Prostate gland (tissue), 2 donors: ENCODE measurements around the gene APOL3. TPM values are rescaled to one million over a fixed set of nuclear protein-coding genes. Genes with fewer than 3 reads are reported as not detected.
A peak's percentile ranks its signal among the peaks of the same experiment; 100 is the strongest.
"Not testable (repeated sequence)": the region's sequence is repeated elsewhere in the genome, so short reads cannot be mapped to it uniquely, and the experiment has no call there.

Source experiments
- DNase-seq: peaks from one replicate; pipeline ENCODE4 v3.0.0-alpha.2; 2019; ENCODE audit warnings: low spot score
- H3K27ac ChIP-seq, 2 donors: fragments of 200-600 bp; sonication (generic); 2 replicates each; pipeline ENCODE4 v1.5.1; 2017 to 2019
- H3K27me3 ChIP-seq: fragments of 200-600 bp; sonication (generic); replicated peaks from 2 replicates; pipeline ENCODE4 v1.5.1; 2019; ENCODE audit not compliant: insufficient read depth
- H3K36me3 ChIP-seq, 2 donors: fragments of 200-600 bp; sonication (generic); 1 replicate in 1 of 2; 2 replicates in 1 of 2; pipeline versions ENCODE4 v1.5.1 to v1.8.1; 2017 to 2019
- H3K4me1 ChIP-seq: fragments of 200-600 bp; sonication (generic); replicated peaks from 2 replicates; pipeline ENCODE4 v1.5.1; 2019
- H3K4me3 ChIP-seq, 2 donors: fragments of 200-600 bp; sonication (generic); 2 replicates each; pipeline ENCODE4 v1.5.1; 2017 to 2019
- H3K9me3 ChIP-seq: fragments of 200-600 bp; sonication (generic); 2 replicates; pipeline ENCODE4 v1.5.1; 2017
- POLR2A ChIP-seq: fragments of 450-650 bp; IDR thresholded peaks from one replicate; pipeline ENCODE4 v1.6.1; 2016; ENCODE audit warnings: antibody characterized with exemption, mild to moderate bottlenecking
- POLR2AphosphoS5 ChIP-seq: sonication (generic); formaldehyde crosslinking; IDR thresholded peaks from one replicate; pipeline ENCODE4 v1.6.1; 2017; ENCODE audit warnings: antibody characterized with exemption
- WGBS: methylation state at CpG from one replicate; pipeline ENCODE4 v1.1.5; 2018; 5-methylcytosine and 5-hydroxymethylcytosine counted together
- intact Hi-C: fragments of 100-400 bp; cut with DNase I; formaldehyde crosslinking; loops from one replicate; pipeline ENCODE4 v1.14.2; 2022
- total RNA-seq, 2 donors: library from RNA; depleted of rRNA; stranded (reverse); fragments of >200 nt; gene quantifications; one replicate each; pipeline ENCODE4 v1.1.0, GENCODE V29; 2016
- TF ChIP-seq, protein P1 (sequence below), 4 experiments: fragments of 200-600 bp in 2 of 4; fragments of 450-650 bp in 2 of 4; sonication (generic) in 2 of 4; IDR thresholded peaks; 1 replicate in 3 of 4; 2 replicates in 1 of 4; pipeline ENCODE4 v1.5.1; 2016 to 2019; ENCODE audit warnings: antibody characterized with exemption in 4 of 4, mild to moderate bottlenecking in 2 of 4, moderate library complexity in 2 of 4

Gene APOL3
- total RNA-seq, 2 donors from 2014 or later = 18.8 to 32.2 TPM

DNA sequence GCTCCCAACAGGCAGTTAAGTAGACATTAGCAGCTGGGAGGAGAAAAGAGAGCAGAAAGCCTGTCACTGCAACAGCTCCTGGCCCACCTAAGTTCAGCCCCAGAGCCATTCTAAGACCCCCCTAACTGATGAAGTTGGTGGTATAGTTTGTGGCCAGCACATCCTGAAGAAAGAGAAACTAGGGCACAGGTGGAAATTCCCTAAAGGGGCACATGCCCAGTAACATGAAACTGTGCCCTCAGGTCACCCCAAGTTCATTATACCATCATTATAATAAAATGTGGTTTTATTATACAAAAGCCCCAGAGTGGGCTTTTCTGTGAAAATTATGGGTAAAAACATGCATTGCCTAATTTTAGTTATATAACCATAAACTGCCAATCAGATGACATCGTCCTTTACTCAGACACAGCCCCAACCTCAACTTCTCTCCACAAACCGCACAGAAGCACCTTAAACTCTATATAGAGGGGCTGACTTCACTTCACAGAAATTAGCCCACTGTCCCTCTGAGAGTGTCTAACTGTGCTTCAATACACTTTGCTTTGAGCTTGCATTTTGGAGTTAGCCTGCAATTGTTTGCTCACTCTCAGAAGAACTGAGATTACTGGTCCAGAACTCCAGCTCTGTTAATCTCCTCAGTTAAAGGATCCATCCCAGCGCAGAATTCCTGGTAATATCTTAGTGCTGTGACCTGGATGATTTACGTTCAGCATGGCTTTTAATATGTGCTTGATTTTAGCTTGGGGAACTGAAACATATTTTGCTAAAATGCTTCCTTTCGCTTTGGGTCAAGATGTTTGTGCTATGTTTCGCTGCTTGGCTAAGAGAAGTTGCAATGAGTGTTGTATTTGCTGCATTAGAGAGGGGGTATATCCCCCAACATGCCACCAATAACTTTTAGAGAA lies 1.8 kb upstream of the APOL3 start:
- Histone ChIP-seq H3K4me3 (no peak overlapping the region), H3K9me3 (no peaks in the 10 kb centered on the region), H3K27me3 (no peaks in the 10 kb centered on the region), H3K4me1 (peaks cover 3% of the 10 kb centered on the region), H3K36me3 (no peaks in the 10 kb centered on the region), H3K27ac (no peak overlapping the region)
- intact Hi-C loops = no loop called here
- WGBS = 81% methylated on average over 6 of the region's 6 CpGs
- TF ChIP-seq POLR2AphosphoS5 = no peak
- TF ChIP-seq, protein P1, sequence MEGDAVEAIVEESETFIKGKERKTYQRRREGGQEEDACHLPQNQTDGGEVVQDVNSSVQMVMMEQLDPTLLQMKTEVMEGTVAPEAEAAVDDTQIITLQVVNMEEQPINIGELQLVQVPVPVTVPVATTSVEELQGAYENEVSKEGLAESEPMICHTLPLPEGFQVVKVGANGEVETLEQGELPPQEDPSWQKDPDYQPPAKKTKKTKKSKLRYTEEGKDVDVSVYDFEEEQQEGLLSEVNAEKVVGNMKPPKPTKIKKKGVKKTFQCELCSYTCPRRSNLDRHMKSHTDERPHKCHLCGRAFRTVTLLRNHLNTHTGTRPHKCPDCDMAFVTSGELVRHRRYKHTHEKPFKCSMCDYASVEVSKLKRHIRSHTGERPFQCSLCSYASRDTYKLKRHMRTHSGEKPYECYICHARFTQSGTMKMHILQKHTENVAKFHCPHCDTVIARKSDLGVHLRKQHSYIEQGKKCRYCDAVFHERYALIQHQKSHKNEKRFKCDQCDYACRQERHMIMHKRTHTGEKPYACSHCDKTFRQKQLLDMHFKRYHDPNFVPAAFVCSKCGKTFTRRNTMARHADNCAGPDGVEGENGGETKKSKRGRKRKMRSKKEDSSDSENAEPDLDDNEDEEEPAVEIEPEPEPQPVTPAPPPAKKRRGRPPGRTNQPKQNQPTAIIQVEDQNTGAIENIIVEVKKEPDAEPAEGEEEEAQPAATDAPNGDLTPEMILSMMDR (IDR thresholded peaks at IDR 0.05) = no peak
- TF ChIP-seq POLR2A = no peak
- no peak for DNase-seq

DNA sequence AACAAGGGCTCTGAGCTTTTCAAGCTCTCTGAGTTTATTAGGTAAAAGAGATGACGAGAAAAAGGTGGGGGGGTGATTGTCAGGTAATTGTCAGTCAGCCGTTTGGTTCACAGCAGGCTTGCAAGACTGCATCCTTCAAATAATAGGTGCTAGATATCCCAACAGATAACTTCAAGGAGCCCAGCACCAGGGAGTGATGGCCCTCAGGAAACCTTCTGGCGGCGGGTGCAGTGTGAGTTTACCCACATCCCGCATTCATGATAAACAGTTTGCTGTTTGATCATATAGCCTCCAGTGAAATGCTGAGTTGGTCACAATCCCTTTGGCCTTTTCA lies 1.2 kb upstream of the APOL3 start:
- H3K4me3 ChIP-seq, H3K36me3 ChIP-seq, H3K4me1 ChIP-seq, H3K9me3 ChIP-seq, DNase-seq, H3K27ac ChIP-seq, intact Hi-C loops, H3K27me3 ChIP-seq: not testable (repeated sequence)
- 81% methylated on average over 5 of the region's 5 CpGs for WGBS

DNA sequence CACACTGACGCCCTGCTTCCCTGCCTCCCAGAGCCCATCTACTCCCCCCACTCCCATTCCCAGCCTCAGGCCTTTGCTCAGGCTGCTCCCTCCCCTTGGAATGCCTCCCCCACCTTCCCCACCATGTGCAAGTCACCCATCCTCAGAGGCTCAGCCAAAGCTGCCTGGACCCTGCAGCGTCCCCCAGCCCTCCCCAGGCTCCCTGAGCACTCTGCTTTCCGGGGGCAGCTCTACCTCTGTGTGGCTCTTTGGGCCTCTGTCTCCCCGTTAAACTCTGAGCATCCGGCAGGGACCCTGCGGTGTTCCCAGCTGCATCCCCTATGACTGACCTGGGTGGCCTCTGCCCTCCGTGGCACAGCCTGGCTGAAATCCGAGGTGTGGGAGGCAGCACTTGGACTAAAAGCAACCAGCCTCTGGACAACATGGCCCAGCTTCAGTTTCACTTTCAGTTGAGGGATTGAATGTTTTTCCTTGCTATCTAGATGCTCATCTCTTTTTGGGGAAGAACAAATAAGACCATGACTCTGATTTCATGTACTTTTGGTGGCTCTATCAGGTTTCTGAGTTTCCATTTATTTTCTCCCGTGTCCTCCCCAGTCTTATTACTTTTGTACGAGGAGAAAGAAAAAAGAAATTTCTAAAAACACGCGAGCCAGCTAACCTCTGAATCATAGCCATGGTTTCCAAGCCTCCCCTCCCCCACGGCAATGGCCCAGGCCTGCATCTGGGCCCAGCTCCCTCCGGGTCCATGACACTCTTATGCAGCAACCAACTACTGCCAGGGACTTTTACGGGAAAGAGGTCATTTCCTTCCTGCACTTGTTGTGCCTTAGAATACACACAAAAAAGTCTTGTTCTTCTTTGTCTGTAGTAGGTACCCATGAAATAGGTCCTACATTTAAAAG lies 3.8 kb downstream of the APOL3 start:
- peak; percentile 66 for DNase-seq
- intact Hi-C loops = loop anchor here (5.0 to 10.0 kb wide), 2 partner anchors 78 to 121 kb away; partner anchors contain the start of gene APOL2
- WGBS = 13% methylated on average over 15 of the region's 15 CpGs
- no peaks in the 10 kb centered on the region for H3K9me3 ChIP-seq
- peak overlapping the region; percentile 86 to 91 for H3K27ac ChIP-seq
- TF ChIP-seq POLR2AphosphoS5 (peak; percentile 88), POLR2A (no peak)
- TF ChIP-seq, protein P1 (IDR thresholded peaks at IDR 0.05) = no peak
- H3K36me3 ChIP-seq = no peaks in the 10 kb centered on the region
- H3K4me1 ChIP-seq = peaks cover 5% of the 10 kb centered on the region
- H3K27me3 ChIP-seq = no peaks in the 10 kb centered on the region
- H3K4me3 ChIP-seq = peak overlapping the region; percentile 21 to 25

DNA sequence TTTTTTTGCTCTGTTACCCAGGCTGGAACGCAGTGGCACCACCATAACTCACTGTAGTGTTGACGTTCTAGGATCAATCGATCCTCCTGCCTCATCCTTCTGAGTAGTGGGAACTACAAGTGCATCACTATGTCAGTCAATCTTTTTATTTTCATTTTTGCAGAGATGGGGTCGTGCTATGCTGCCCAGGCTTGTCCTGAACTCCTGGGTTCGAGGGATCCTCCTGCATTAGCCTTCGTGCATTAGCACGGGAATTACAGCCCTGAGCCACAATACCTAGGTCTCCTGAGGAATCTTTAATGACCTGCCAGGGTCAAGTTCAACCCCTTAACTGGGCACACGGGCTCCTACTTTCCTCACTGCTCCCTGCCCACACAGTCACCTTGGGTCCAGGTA lies 4.4 kb downstream of the APOL3 start:
- Histone ChIP-seq H3K27ac (peak overlapping the region; percentile 86 to 91), H3K4me1 (peaks cover 5% of the 10 kb centered on the region), H3K9me3 (no peaks in the 10 kb centered on the region), H3K27me3 (no peaks in the 10 kb centered on the region), H3K36me3 (no peaks in the 10 kb centered on the region), H3K4me3 (peak overlapping the region; percentile 21 to 25)
- no peak for DNase-seq
- WGBS = 54% methylated on average over 8 of the region's 8 CpGs
- intact Hi-C loops = loop anchor here (5.0 to 10.0 kb wide), 2 partner anchors 79 to 121 kb away; partner anchors contain the start of gene APOL2
- TF ChIP-seq POLR2A (no peak), POLR2AphosphoS5 (no peak)
- TF ChIP-seq, protein P1 (IDR thresholded peaks at IDR 0.05) = no peak

DNA sequence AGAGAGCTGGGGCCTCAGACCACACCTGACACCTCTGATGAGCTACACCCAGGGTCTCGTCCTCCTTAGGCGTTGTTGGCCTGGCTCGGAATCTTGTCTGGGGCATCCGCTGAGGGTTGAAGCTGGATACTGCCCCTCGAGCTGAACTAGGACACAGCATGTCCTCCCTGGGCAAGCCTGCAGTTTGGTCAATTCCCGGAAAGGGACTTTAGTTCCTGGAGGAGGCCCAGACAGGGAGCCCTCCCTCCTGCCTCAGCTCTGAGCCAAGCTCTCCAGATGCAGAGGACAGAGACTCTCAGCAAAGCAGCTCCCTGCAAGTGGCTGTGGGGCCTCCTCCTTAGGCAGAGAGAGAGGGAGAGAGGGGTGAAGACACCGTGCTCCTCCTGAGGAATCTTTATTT lies 4.9 kb downstream of the APOL3 start:
- no peak overlapping the region for H3K4me3 ChIP-seq
- 59% methylated on average over 7 of the region's 7 CpGs for WGBS
- no peaks in the 10 kb centered on the region for H3K9me3 ChIP-seq
- no peak for DNase-seq
- peak overlapping the region; percentile 86 to 91 for H3K27ac ChIP-seq
- TF ChIP-seq, protein P1 (IDR thresholded peaks at IDR 0.05) = no peak
- TF ChIP-seq POLR2AphosphoS5 (peak; percentile 45), POLR2A (no peak)
- intact Hi-C loops = loop anchor here (5.0 to 10.0 kb wide), 2 partner anchors 79 to 122 kb away; partner anchors contain the start of gene APOL2
- peaks cover 5% of the 10 kb centered on the region for H3K4me1 ChIP-seq
- H3K27me3 ChIP-seq = no peaks in the 10 kb centered on the region
- no peaks in the 10 kb centered on the region for H3K36me3 ChIP-seq
